ENCODE data around the gene TFPT. TPM values are rescaled to one million over a fixed set of nuclear protein-coding genes. Genes with fewer than 3 reads are reported as not detected.

Gene TFPT
- total RNA-seq, 4 donors from 2014 or later, result 7.8 to 16.5 (median 11.5) TPM

DNA sequence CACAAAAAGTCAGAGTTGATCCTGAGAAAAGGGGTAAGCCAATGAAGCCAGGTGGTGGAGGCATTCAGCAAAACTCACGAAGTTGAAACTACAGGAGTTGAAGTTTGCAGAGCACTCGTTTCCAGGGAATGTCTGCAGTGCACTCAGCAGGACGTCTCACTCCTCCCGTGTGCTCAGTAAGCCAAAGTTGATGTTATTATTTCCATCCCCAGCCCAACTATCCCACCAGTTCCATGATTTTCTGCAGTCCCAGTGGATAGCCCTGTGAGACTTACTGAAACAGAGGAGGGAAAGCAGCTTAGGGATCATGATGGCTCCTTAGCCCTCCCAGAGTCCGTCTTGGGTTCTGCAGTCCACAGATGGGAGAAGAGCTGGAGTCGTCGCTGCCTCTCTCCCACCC, 34.4 kb downstream of the TFPT start, which contains the start of gene TARM1:
Gene TARM1, minus strand, starts transcription at position 334 of the 400 bp plus-strand sequence. Its CDS starts 25 bp downstream, at position 309.
- Histone ChIP-seq H3K27me3 (peaks cover 5% of the 10 kb centered on the region), H3K4me1 (no peaks in the 10 kb centered on the region), H3K27ac (no peak within 1 kb of the TSS), H3K9me3 (peaks cover 9% of the 10 kb centered on the region), H3K36me3 (no peaks in the 10 kb centered on the region), H3K4me3 (no peak within 1 kb of the TSS)
- DNase-seq (ENCODE audit: low spot score in 2 of 2), result no peak
- TF ChIP-seq POLR2A (IDR thresholded peaks at IDR 0.05), result no peak
- TF ChIP-seq POLR2AphosphoS5 (IDR thresholded peaks at IDR 0.05), result no peak
- TF ChIP-seq EP300 (IDR thresholded peaks at IDR 0.05), result no peak
- TF ChIP-seq, protein P1, sequence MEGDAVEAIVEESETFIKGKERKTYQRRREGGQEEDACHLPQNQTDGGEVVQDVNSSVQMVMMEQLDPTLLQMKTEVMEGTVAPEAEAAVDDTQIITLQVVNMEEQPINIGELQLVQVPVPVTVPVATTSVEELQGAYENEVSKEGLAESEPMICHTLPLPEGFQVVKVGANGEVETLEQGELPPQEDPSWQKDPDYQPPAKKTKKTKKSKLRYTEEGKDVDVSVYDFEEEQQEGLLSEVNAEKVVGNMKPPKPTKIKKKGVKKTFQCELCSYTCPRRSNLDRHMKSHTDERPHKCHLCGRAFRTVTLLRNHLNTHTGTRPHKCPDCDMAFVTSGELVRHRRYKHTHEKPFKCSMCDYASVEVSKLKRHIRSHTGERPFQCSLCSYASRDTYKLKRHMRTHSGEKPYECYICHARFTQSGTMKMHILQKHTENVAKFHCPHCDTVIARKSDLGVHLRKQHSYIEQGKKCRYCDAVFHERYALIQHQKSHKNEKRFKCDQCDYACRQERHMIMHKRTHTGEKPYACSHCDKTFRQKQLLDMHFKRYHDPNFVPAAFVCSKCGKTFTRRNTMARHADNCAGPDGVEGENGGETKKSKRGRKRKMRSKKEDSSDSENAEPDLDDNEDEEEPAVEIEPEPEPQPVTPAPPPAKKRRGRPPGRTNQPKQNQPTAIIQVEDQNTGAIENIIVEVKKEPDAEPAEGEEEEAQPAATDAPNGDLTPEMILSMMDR (IDR thresholded peaks at IDR 0.05), result no peak
- 87% methylated on average over 7 of the region's 7 CpGs for WGBS

DNA sequence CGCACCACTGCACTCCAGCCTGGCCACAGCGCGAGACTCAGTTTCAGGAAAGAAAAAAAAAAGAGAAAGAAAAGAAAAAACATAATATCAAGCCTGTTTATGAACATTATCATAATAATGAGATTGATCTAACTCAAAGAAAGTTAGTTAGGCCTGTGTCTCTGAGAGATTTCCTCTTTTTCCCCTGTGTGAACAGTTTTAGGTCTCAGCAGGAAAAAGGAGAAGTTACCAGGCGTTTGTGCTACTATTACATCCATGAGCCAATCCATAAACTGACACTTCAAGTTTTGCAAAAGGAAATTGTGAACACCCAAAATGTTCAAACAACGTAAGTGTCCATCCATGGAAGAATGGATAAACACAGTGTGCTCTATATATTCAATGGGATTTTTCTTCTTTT, 38.1 kb downstream of the TFPT start:
- 75% methylated on average over 5 of the region's 5 CpGs for WGBS
- DNase-seq (ENCODE audit: low spot score in 2 of 2), result no peak
- TF ChIP-seq POLR2A (IDR thresholded peaks at IDR 0.05) (no peak), POLR2AphosphoS5 (IDR thresholded peaks at IDR 0.05) (no peak), EP300 (IDR thresholded peaks at IDR 0.05) (no peak)
- TF ChIP-seq, protein P1 (IDR thresholded peaks at IDR 0.05), result no peak
- Histone ChIP-seq H3K4me1 (no peaks in the 10 kb centered on the region), H3K36me3 (no peaks in the 10 kb centered on the region), H3K4me3 (no peak overlapping the region), H3K9me3 (peaks cover 9% of the 10 kb centered on the region), H3K27ac (no peak overlapping the region), H3K27me3 (no peaks in the 10 kb centered on the region)

- Histone ChIP-seq H3K4me3 (no peak overlapping the region), H3K4me1 (no peaks in the 10 kb centered on the region), H3K9me3 (no peaks in the 10 kb centered on the region), H3K27me3 (no peaks in the 10 kb centered on the region), H3K27ac (no peak overlapping the region), H3K36me3 (no peaks in the 10 kb centered on the region)
- TF ChIP-seq, protein P1 (IDR thresholded peaks at IDR 0.05), result no peak
- TF ChIP-seq EP300 (IDR thresholded peaks at IDR 0.05), result no peak
- WGBS, result 71% methylated on average over 9 of the region's 9 CpGs
- DNase-seq (ENCODE audit: low spot score in 2 of 2), result no peak
Measured at GRCh38 chr19:54074851-54075250, 40.6 kb downstream of the TFPT start.

DNA sequence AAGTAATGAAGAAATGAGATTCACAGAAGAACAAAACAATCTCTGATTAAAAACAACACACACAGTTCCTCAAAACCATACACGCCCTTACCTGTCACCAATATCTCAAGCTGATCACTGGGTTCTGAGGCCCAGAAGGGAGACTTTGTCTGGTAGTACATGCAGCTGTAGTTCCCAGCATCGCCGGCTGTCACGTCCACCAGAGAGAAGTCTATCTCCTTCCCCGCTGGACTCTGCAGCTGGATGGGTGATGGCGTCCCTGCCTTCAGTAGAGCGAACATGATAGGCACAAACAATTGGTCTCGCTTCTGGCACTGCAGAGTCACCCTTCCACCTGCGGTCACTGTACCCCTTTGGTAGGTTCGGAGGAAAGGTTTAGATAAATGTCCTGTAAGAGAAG, 41.6 kb downstream of the TFPT start:
- no peaks in the 10 kb centered on the region for H3K36me3 ChIP-seq
- H3K9me3 ChIP-seq, result peaks cover 4% of the 10 kb centered on the region
- no peak overlapping the region for H3K27ac ChIP-seq
- no peak for DNase-seq (ENCODE audit: low spot score in 2 of 2)
- no peaks in the 10 kb centered on the region for H3K4me1 ChIP-seq
- no peak overlapping the region for H3K4me3 ChIP-seq
- TF ChIP-seq POLR2A (IDR thresholded peaks at IDR 0.05) (no peak), POLR2AphosphoS5 (IDR thresholded peaks at IDR 0.05) (no peak), EP300 (IDR thresholded peaks at IDR 0.05) (no peak)
- TF ChIP-seq, protein P1 (IDR thresholded peaks at IDR 0.05), result no peak
- 92% methylated on average over 10 of the region's 10 CpGs for WGBS
- no peaks in the 10 kb centered on the region for H3K27me3 ChIP-seq

DNA sequence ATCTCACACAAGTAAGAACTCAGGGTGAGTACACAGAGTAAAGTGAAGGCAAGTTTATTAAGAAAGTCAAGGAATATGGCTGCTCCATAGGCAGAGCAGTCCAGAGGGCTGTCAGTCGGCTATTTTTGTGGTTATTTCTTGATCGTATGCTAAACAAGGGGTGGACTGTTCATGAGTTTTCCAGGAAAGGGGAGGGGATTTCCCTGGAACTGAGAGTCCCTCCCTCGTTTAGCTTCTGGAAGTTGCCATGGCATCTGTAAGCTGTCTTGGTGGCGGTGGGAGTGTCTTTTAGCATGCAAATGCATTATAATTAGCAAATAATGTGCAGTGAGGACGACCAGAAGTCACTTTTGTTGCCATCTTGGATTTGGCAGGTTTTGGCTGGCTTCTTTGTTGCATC, 46.0 kb downstream of the TFPT start:
- H3K9me3 ChIP-seq, result peaks cover 4% of the 10 kb centered on the region
- no peak for DNase-seq (ENCODE audit: low spot score in 2 of 2)
- H3K27ac ChIP-seq, result no peak overlapping the region
- no peaks in the 10 kb centered on the region for H3K36me3 ChIP-seq
- 57% methylated on average over 5 of the region's 5 CpGs for WGBS
- no peaks in the 10 kb centered on the region for H3K27me3 ChIP-seq
- TF ChIP-seq, protein P1 (IDR thresholded peaks at IDR 0.05), result no peak
- TF ChIP-seq POLR2AphosphoS5 (IDR thresholded peaks at IDR 0.05) (no peak), POLR2A (IDR thresholded peaks at IDR 0.05) (no peak), EP300 (IDR thresholded peaks at IDR 0.05) (no peak)
- H3K4me1 ChIP-seq, result no peaks in the 10 kb centered on the region
- no peak overlapping the region for H3K4me3 ChIP-seq
